Measurements from ENCODE around the gene ILF2. TPM values are rescaled to one million over a fixed set of nuclear protein-coding genes. Genes with fewer than 3 reads are reported as not detected.

ILF2 gene
- total and polyA plus RNA-seq, 2 of the 13 experiments (the other 11 are each of a cell fraction or from before 2014, with no cell fraction given): 292 to 366 TPM

- TF ChIP-seq ZHX1 (CRISPR knock-in tag; IDR thresholded peaks at IDR 0.05; ENCODE audit: low read depth): no peak
- TF ChIP-seq ZNF335 (CRISPR knock-in tag; IDR thresholded peaks at IDR 0.05): 0 out of 2 replicates have a peak, but pooled peaks have one; percentile 23
- TF ChIP-seq RBM39 (IDR thresholded peaks at IDR 0.05; ENCODE audit: low read depth, low read length, poor library complexity, severe bottlenecking): peak; percentile 69
- TF ChIP-seq NFYC (CRISPR knock-in tag; IDR thresholded peaks at IDR 0.05): peak; percentile 34; the same call in 1 of the 2 replicates
- TF ChIP-seq RERE (CRISPR knock-in tag; IDR thresholded peaks at IDR 0.05; ENCODE audit: low read depth): no peak
- TF ChIP-seq MXD4 (CRISPR knock-in tag; IDR thresholded peaks at IDR 0.05): peak; percentile 55; the same call in 1 of the 2 replicates
- TF ChIP-seq ZNF333 (CRISPR knock-in tag; IDR thresholded peaks at IDR 0.05; ENCODE audit: borderline replicate concordance): peak; percentile 47; the same call in 1 of the 2 replicates
- peak; percentile 54; the same call in 1 of the 2 replicates for TF ChIP-seq KLF6 (CRISPR knock-in tag; IDR thresholded peaks at IDR 0.05)
- TF ChIP-seq YEATS2 (CRISPR knock-in tag; IDR thresholded peaks at IDR 0.05; ENCODE audit: borderline replicate concordance): peak; percentile 88
- TF ChIP-seq GATAD1 (CRISPR knock-in tag; IDR thresholded peaks at IDR 0.05): peak; percentile 84
- TF ChIP-seq PITX1 (CRISPR knock-in tag; IDR thresholded peaks at IDR 0.05): 0 out of 2 replicates have a peak, but pooled peaks have one; percentile 43
- TF ChIP-seq DMAP1 (CRISPR knock-in tag; IDR thresholded peaks at IDR 0.05): peak; percentile 65
- TF ChIP-seq NCOA2 (CRISPR knock-in tag; IDR thresholded peaks at IDR 0.05): peak; percentile 29; the same call in 1 of the 2 replicates
- peak; percentile 73 for TF ChIP-seq IKZF5 (CRISPR knock-in tag; IDR thresholded peaks at IDR 0.05)
- TF ChIP-seq ZNF543 (CRISPR knock-in tag; IDR thresholded peaks at IDR 0.05): peak; percentile 44; the same call in 1 of the 2 replicates
- peak; percentile 41; the same call in 1 of the 2 replicates for TF ChIP-seq HOXD1 (CRISPR knock-in tag; IDR thresholded peaks at IDR 0.05)
- peak; percentile 65 for TF ChIP-seq CREM (IDR thresholded peaks at IDR 0.05)
- TF ChIP-seq CREM (CRISPR knock-in tag; IDR thresholded peaks at IDR 0.05): no peak
- TF ChIP-seq SAFB2 (CRISPR knock-in tag; IDR thresholded peaks at IDR 0.05; ENCODE audit: borderline replicate concordance, low read depth): 0 out of 2 replicates have a peak, but pooled peaks have one; percentile 16
- TF ChIP-seq ZNF781 (CRISPR knock-in tag; IDR thresholded peaks at IDR 0.05; ENCODE audit: borderline replicate concordance, not compliant biosample characterization): peak; percentile 51
- TF ChIP-seq ZNF44 (CRISPR knock-in tag; IDR thresholded peaks at IDR 0.05): no peak
These were observed 12.2 kb downstream of the ILF2 start, which contains the start of gene SNAPIN (continued) for GRCh38 chr1:153658400-153659174.
